ENCODE measurements around the gene AIDA.

Gene AIDA

DNA sequence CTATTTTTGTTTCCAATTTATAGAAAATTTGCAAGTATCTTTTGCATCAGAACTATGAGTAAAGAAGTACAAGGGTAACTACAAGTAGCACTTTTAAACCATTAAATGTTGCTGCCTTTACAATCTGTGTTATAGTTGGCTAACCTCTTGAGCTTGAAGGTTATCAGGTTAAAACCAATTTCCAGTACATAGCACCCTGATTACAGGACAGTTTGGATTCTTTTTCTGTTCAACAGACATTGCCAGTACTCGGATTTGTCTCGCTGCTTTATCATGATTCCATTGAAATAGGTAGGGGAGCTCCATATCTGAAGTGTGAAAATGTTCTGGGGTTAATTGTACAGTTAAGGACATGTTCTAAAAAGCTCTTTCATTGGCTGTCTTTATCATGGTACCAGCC, 54.4 kb downstream of the AIDA start:
- TF ChIP-seq GABPA (IDR thresholded peaks at IDR 0.05; ENCODE audit: low read depth), result no peak
- no peak for TF ChIP-seq POLR2AphosphoS5 (IDR thresholded peaks at IDR 0.05; ENCODE audit: low read depth)
- TF ChIP-seq SPI1 (IDR thresholded peaks at IDR 0.05; ENCODE audit: borderline replicate concordance, low read depth), result no peak
- TF ChIP-seq, protein P1, sequence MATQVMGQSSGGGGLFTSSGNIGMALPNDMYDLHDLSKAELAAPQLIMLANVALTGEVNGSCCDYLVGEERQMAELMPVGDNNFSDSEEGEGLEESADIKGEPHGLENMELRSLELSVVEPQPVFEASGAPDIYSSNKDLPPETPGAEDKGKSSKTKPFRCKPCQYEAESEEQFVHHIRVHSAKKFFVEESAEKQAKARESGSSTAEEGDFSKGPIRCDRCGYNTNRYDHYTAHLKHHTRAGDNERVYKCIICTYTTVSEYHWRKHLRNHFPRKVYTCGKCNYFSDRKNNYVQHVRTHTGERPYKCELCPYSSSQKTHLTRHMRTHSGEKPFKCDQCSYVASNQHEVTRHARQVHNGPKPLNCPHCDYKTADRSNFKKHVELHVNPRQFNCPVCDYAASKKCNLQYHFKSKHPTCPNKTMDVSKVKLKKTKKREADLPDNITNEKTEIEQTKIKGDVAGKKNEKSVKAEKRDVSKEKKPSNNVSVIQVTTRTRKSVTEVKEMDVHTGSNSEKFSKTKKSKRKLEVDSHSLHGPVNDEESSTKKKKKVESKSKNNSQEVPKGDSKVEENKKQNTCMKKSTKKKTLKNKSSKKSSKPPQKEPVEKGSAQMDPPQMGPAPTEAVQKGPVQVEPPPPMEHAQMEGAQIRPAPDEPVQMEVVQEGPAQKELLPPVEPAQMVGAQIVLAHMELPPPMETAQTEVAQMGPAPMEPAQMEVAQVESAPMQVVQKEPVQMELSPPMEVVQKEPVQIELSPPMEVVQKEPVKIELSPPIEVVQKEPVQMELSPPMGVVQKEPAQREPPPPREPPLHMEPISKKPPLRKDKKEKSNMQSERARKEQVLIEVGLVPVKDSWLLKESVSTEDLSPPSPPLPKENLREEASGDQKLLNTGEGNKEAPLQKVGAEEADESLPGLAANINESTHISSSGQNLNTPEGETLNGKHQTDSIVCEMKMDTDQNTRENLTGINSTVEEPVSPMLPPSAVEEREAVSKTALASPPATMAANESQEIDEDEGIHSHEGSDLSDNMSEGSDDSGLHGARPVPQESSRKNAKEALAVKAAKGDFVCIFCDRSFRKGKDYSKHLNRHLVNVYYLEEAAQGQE (IDR thresholded peaks at IDR 0.05; ENCODE audit: insufficient replicate concordance, low read depth), result no peak
- TF ChIP-seq, protein P2, sequence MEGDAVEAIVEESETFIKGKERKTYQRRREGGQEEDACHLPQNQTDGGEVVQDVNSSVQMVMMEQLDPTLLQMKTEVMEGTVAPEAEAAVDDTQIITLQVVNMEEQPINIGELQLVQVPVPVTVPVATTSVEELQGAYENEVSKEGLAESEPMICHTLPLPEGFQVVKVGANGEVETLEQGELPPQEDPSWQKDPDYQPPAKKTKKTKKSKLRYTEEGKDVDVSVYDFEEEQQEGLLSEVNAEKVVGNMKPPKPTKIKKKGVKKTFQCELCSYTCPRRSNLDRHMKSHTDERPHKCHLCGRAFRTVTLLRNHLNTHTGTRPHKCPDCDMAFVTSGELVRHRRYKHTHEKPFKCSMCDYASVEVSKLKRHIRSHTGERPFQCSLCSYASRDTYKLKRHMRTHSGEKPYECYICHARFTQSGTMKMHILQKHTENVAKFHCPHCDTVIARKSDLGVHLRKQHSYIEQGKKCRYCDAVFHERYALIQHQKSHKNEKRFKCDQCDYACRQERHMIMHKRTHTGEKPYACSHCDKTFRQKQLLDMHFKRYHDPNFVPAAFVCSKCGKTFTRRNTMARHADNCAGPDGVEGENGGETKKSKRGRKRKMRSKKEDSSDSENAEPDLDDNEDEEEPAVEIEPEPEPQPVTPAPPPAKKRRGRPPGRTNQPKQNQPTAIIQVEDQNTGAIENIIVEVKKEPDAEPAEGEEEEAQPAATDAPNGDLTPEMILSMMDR (IDR thresholded peaks at IDR 0.05; ENCODE audit: insufficient read depth, low read length), result no peak
- no peak overlapping the region for H3K4me3 ChIP-seq (replicated peaks; ENCODE audit: insufficient read depth, low read length)
- H3K27ac ChIP-seq (replicated peaks), result no peak overlapping the region; the same call in 1 of the 2 replicates
- no peak for DNase-seq (ENCODE audit: low read depth in 1 of 2, low spot score in 1 of 2)
- no peaks in the 10 kb centered on the region for H3K27me3 ChIP-seq (ENCODE audit: insufficient read depth, poor library complexity, severe bottlenecking)

DNA sequence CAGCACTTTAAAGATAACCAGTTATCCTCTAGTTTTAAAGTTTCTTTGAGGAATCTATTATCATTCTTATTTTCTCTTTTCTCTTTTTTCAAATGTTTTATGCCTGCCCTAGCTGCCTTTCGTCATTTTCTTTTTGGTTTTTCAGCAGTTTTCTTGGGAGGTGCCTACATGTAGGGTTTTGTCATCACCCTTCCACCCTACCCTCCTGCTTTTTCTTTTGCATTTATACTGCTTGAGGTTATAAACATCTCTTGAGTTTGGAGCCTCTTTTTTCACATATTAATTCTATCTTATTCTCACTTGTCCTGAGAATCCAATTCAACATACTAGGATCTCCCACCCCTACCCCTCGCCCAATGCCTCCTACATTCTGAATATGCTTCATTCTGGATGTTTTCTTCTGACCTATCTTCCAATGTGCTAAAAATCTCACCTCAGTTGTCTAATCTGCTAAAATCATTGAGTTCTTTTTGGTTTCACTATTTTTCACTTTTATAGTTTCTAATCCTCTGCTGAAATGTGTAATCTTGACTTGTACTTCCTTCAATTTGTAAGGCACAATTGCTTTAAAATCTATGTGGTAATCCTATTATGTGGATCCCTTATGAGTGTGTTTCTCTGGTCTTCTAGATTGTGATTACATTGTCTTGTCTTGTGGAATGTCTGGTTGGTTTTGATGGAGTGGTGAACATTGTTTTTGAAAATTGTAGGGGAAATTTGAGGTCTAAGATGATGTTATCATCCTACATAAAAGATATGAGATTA, 55.7 kb downstream of the AIDA start:
- H3K27ac ChIP-seq (replicated peaks), result peak overlapping the region; percentile 81
- H3K4me3 ChIP-seq (replicated peaks; ENCODE audit: insufficient read depth, low read length), result no peak overlapping the region
- no peak for DNase-seq (ENCODE audit: low read depth in 1 of 2, low spot score in 1 of 2)
- no peaks in the 10 kb centered on the region for H3K27me3 ChIP-seq (ENCODE audit: insufficient read depth, poor library complexity, severe bottlenecking)
- TF ChIP-seq, protein P1 (IDR thresholded peaks at IDR 0.05; ENCODE audit: insufficient replicate concordance, low read depth), result no peak
- TF ChIP-seq GABPA (IDR thresholded peaks at IDR 0.05; ENCODE audit: low read depth), result no peak
- TF ChIP-seq, protein P2 (IDR thresholded peaks at IDR 0.05; ENCODE audit: insufficient read depth, low read length), result no peak
- no peak for TF ChIP-seq POLR2AphosphoS5 (IDR thresholded peaks at IDR 0.05; ENCODE audit: low read depth)
- TF ChIP-seq SPI1 (IDR thresholded peaks at IDR 0.05; ENCODE audit: borderline replicate concordance, low read depth), result no peak

DNA sequence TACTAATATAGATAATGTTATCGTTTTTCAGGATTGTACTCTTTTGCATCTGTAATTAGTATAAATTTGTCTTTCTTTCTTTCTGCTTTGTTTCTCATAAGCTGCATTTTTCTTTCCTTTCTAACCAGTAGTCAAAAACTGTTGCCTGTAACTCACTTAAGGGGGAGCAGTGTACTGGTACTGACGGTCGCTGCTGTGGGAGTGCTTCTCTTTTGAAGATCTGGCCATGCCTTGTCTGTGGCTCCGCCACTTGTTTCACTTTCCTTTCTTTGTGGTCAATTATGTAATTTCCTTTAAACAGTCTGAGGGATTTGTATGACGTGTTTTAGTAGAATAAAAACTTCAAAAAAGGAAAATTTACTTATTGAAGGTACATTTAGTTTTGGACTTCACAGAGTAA, 57.4 kb downstream of the AIDA start:
- no peak overlapping the region for H3K4me3 ChIP-seq (replicated peaks; ENCODE audit: insufficient read depth, low read length)
- no peak for TF ChIP-seq SPI1 (IDR thresholded peaks at IDR 0.05; ENCODE audit: borderline replicate concordance, low read depth)
- TF ChIP-seq POLR2AphosphoS5 (IDR thresholded peaks at IDR 0.05; ENCODE audit: low read depth), result peak; percentile 57; the same call in 1 of the 2 replicates
- TF ChIP-seq, protein P2 (IDR thresholded peaks at IDR 0.05; ENCODE audit: insufficient read depth, low read length), result no peak
- TF ChIP-seq GABPA (IDR thresholded peaks at IDR 0.05; ENCODE audit: low read depth), result no peak
- TF ChIP-seq, protein P1 (IDR thresholded peaks at IDR 0.05; ENCODE audit: insufficient replicate concordance, low read depth), result no peak
- peak; percentile 74 to 92 for DNase-seq (ENCODE audit: low read depth in 1 of 2, low spot score in 1 of 2)
- no peaks in the 10 kb centered on the region for H3K27me3 ChIP-seq (ENCODE audit: insufficient read depth, poor library complexity, severe bottlenecking)
- peak overlapping the region; percentile 81 for H3K27ac ChIP-seq (replicated peaks)

Measured in HL-60 (cell line).